ENCODE data around the gene CFAP210.

The CFAP210 gene

GRCh38 chr2:169727065-169727464, 32.9 kb upstream of the CFAP210 start:
- ChIA-PET POLR2A (interaction anchor here (1.0 kb wide), 2 partner anchors 11 to 33 kb away, joined by 4 read pairs; partner anchors contain the start of genes CFAP210 and PHOSPHO2), CTCF (interaction anchor here (0.7 kb wide), 1 partner anchor 164 kb away, joined by 4 read pairs; no protein-coding TSS in a partner anchor)
- Histone ChIP-seq H3K27ac (ENCODE audit: extremely low read depth, low read depth, low read length) (no peak overlapping the region), H3K4me1 (ENCODE audit: control insufficient read depth, insufficient read depth, low read length) (no peaks in the 10 kb centered on the region), H3K4me3 (ENCODE audit: low read depth, low read length) (no peak overlapping the region), H3K9me3 (ENCODE audit: control insufficient read depth, insufficient read depth, low read depth, low read length) (no peaks in the 10 kb centered on the region), H3K36me3 (ENCODE audit: control insufficient read depth in 2 of 2, insufficient read depth in 1 of 2, low read length in 2 of 2) (no peaks in the 10 kb centered on the region)
- no peak for TF ChIP-seq ZNF221 (tag by site-specific recombination; IDR thresholded peaks at IDR 0.05; ENCODE audit: borderline replicate concordance)

DNA sequence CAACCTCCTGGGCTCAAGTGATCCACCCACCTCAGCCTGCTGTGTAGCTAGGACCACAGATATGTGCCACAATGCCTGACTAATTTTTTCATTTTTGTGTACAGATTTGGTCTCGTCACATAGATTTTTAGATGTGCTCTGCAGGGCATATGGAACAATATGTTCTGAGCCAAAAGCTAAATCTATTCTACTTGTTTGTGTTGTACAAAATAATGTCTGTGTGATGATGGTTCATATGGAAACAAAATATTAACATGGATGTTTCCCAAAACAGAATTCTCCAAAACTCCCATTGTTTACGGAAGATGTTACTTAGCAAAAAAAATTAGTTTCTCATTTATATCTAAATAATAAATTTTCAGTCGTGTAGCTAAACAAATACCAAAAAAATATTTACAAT, 26.8 kb upstream of the CFAP210 start:
- ChIA-PET POLR2A (no interaction called here), CTCF (interaction anchor here (0.7 kb wide), 1 partner anchor 189 kb away, joined by 4 read pairs; no protein-coding TSS in a partner anchor)
- Histone ChIP-seq H3K4me3 (ENCODE audit: low read depth, low read length) (no peak overlapping the region), H3K36me3 (ENCODE audit: control insufficient read depth in 2 of 2, insufficient read depth in 1 of 2, low read length in 2 of 2) (no peaks in the 10 kb centered on the region), H3K4me1 (ENCODE audit: control insufficient read depth, insufficient read depth, low read length) (peaks cover 4% of the 10 kb centered on the region; the same call in 1 of the 2 replicates), H3K9me3 (ENCODE audit: control insufficient read depth, insufficient read depth, low read depth, low read length) (no peaks in the 10 kb centered on the region), H3K27ac (ENCODE audit: extremely low read depth, low read depth, low read length) (no peak overlapping the region)
- TF ChIP-seq, protein P1, sequence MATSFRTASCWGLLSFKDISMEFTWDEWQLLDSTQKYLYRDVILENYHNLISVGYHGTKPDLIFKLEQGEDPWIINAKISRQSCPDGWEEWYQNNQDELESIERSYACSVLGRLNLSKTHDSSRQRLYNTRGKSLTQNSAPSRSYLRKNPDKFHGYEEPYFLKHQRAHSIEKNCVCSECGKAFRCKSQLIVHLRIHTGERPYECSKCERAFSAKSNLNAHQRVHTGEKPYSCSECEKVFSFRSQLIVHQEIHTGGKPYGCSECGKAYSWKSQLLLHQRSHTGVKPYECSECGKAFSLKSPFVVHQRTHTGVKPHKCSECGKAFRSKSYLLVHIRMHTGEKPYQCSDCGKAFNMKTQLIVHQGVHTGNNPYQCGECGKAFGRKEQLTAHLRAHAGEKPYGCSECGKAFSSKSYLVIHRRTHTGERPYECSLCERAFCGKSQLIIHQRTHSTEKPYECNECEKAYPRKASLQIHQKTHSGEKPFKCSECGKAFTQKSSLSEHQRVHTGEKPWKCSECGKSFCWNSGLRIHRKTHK (tag by site-specific recombination; IDR thresholded peaks at IDR 0.05), result no peak
- TF ChIP-seq MZF1 (tag by site-specific recombination; IDR thresholded peaks at IDR 0.05; ENCODE audit: borderline replicate concordance) (no peak), OVOL3 (tag by site-specific recombination; IDR thresholded peaks at IDR 0.05) (no peak), ZNF10 (tag by site-specific recombination; IDR thresholded peaks at IDR 0.05) (no peak), ZNF398 (tag by site-specific recombination; IDR thresholded peaks at IDR 0.05) (no peak), GFI1B (tag by site-specific recombination; IDR thresholded peaks at IDR 0.05) (no peak), KLF7 (tag by site-specific recombination; IDR thresholded peaks at IDR 0.05; ENCODE audit: borderline replicate concordance) (no peak), ZNF670 (tag by site-specific recombination; IDR thresholded peaks at IDR 0.05; ENCODE audit: low read depth) (no peak), ZNF37A (tag by site-specific recombination; IDR thresholded peaks at IDR 0.05) (no peak), ZNF146 (tag by site-specific recombination; IDR thresholded peaks at IDR 0.05) (no peak)
- TF ChIP-seq, protein P2, sequence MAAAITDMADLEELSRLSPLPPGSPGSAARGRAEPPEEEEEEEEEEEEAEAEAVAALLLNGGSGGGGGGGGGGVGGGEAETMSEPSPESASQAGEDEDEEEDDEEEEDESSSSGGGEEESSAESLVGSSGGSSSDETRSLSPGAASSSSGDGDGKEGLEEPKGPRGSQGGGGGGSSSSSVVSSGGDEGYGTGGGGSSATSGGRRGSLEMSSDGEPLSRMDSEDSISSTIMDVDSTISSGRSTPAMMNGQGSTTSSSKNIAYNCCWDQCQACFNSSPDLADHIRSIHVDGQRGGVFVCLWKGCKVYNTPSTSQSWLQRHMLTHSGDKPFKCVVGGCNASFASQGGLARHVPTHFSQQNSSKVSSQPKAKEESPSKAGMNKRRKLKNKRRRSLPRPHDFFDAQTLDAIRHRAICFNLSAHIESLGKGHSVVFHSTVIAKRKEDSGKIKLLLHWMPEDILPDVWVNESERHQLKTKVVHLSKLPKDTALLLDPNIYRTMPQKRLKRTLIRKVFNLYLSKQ (tag by site-specific recombination; IDR thresholded peaks at IDR 0.05; ENCODE audit: borderline replicate concordance), result no peak

- Histone ChIP-seq H3K9me3 (ENCODE audit: control insufficient read depth, insufficient read depth, low read depth, low read length) (no peaks in the 10 kb centered on the region), H3K27ac (ENCODE audit: extremely low read depth, low read depth, low read length) (no peak overlapping the region), H3K4me3 (ENCODE audit: low read depth, low read length) (no peak overlapping the region), H3K36me3 (ENCODE audit: control insufficient read depth in 2 of 2, insufficient read depth in 1 of 2, low read length in 2 of 2) (no peaks in the 10 kb centered on the region), H3K4me1 (ENCODE audit: control insufficient read depth, insufficient read depth, low read length) (peaks cover 11% of the 10 kb centered on the region)
- POLR2A ChIA-PET, result no interaction called here
- CTCF ChIA-PET, result no interaction called here
- TF ChIP-seq ZBTB1 (tag by site-specific recombination; IDR thresholded peaks at IDR 0.05), result no peak
- TF ChIP-seq ZNF121 (tag by site-specific recombination; IDR thresholded peaks at IDR 0.05), result no peak
- TF ChIP-seq ZNF704 (tag by site-specific recombination; IDR thresholded peaks at IDR 0.05), result no peak
- TF ChIP-seq, protein P3, sequence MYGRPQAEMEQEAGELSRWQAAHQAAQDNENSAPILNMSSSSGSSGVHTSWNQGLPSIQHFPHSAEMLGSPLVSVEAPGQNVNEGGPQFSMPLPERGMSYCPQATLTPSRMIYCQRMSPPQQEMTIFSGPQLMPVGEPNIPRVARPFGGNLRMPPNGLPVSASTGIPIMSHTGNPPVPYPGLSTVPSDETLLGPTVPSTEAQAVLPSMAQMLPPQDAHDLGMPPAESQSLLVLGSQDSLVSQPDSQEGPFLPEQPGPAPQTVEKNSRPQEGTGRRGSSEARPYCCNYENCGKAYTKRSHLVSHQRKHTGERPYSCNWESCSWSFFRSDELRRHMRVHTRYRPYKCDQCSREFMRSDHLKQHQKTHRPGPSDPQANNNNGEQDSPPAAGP (tag by site-specific recombination; IDR thresholded peaks at IDR 0.05), result no peak
- TF ChIP-seq ZNF211 (tag by site-specific recombination; IDR thresholded peaks at IDR 0.05; ENCODE audit: low read depth), result no peak
- no peak for TF ChIP-seq ZNF18 (tag by site-specific recombination; IDR thresholded peaks at IDR 0.05)
- TF ChIP-seq ZNF266 (tag by site-specific recombination; IDR thresholded peaks at IDR 0.05; ENCODE audit: low read depth), result no peak
- TF ChIP-seq OVOL3 (tag by site-specific recombination; IDR thresholded peaks at IDR 0.05), result no peak
These were observed 24.8 kb upstream of the CFAP210 start for GRCh38 chr2:169718930-169719504.

Data from HEK293 (cell line).